Measurements from ENCODE around the gene TMEM221.

TMEM221 gene

DNA sequence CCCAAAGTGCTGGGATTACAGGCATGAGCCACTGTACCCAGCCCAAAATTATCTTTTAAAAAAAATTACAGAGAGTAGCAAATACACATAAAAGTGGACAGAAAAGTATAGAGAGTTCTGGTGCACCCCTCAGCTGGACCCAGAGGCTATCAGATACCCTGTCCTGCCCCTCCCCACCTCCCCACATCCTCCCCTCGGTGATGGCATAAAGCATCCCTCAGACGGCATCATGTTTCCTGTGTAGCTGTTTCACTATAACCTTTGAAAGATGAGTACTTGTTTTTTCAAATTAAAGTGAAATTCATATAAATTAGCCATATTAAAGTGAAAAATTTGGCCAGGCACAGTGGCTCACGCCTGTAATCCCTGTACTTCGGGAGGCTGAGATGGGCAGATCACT is 41.9 kb upstream of the TMEM221 start:
- H3K36me3 ChIP-seq: no peaks in the 10 kb centered on the region
- no peaks in the 10 kb centered on the region for H3K9me3 ChIP-seq (ENCODE audit: severe bottlenecking)
- H3K27ac ChIP-seq: no peak overlapping the region
- H3K27me3 ChIP-seq (ENCODE audit: insufficient read depth, low read depth, severe bottlenecking): no peaks in the 10 kb centered on the region
- H3K4me3 ChIP-seq (ENCODE audit: low read depth, low read length): no peak overlapping the region
- TF ChIP-seq, protein P1, sequence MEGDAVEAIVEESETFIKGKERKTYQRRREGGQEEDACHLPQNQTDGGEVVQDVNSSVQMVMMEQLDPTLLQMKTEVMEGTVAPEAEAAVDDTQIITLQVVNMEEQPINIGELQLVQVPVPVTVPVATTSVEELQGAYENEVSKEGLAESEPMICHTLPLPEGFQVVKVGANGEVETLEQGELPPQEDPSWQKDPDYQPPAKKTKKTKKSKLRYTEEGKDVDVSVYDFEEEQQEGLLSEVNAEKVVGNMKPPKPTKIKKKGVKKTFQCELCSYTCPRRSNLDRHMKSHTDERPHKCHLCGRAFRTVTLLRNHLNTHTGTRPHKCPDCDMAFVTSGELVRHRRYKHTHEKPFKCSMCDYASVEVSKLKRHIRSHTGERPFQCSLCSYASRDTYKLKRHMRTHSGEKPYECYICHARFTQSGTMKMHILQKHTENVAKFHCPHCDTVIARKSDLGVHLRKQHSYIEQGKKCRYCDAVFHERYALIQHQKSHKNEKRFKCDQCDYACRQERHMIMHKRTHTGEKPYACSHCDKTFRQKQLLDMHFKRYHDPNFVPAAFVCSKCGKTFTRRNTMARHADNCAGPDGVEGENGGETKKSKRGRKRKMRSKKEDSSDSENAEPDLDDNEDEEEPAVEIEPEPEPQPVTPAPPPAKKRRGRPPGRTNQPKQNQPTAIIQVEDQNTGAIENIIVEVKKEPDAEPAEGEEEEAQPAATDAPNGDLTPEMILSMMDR (IDR thresholded peaks at IDR 0.05; ENCODE audit: low read depth, low read length): no peak
- no peak for DNase-seq

DNA sequence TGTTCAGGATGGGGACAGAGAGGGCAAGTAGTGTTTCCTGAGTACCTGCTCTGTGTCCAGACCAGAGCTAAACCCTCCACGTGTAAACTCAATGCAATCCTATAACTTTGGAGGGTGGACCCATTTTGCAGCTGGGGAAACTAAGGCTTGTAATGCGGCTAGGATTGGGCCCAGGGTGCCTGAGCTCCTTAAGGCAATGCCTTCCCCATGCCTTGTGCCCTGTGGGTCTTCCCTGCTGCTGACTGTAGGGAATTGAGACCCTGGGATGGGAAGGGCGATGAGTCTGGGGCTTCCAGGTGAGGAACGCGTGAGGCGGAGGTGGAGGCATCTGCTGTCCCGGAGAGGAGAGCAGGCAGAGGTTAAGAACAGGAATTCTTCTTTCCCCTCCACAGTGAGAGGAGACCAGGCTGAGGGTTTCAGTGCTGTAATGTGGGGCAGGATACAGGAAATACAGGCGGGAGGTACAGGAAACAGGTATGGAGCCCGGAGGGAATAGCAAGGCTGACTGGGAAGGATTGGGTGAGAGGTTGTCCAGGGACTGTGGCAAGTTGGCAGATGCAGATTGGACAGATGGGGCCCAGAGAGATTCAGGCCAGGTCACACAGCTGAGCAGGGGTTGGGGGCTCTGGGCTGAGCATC is 41.0 kb upstream of the TMEM221 start:
- H3K27ac ChIP-seq: no peak overlapping the region
- no peak for DNase-seq

DNA sequence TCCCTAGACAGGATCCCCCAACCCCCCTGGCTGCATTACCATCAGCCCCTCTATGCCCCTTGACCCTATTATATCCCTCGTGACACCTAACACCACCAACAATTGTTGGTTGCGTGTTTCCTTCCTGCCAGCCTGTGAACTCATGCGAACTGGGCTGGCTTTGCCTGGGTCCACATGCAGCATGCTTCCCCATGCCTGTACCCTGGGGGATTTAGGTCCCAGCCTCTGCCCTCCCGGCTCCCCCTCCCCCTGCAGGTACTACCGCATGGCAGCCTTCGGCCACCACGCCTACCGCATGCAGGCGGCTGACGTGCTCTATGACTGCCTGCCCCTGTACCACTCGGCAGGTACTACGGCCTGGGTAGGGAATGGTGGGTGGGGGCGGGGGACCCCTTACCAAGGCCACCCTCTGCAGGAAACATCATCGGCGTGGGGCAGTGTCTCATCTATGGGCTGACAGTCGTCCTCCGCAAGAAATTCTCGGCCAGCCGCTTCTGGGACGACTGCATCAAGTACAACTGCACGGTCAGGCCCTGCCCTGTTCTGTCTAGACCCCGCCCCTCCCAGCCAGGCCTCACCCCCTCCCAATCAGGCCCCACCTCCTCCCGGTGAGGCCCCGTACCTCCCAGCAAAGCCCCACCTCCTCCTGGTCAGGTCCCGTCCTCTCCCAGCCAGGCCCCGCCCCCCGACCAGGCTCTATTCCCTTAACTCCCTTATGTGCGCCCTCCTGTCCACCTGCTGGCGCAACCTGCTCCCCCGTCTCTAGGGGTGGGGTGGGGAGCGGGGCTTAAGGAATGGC is 40.3 kb upstream of the TMEM221 start:
- DNase-seq: peak; percentile 82
- Histone ChIP-seq H3K27ac (no peak overlapping the region), H3K4me3 (ENCODE audit: low read depth, low read length) (no peak overlapping the region), H3K36me3 (no peaks in the 10 kb centered on the region), H3K9me3 (ENCODE audit: severe bottlenecking) (no peaks in the 10 kb centered on the region), H3K27me3 (ENCODE audit: insufficient read depth, low read depth, severe bottlenecking) (no peaks in the 10 kb centered on the region)
- TF ChIP-seq, protein P1 (IDR thresholded peaks at IDR 0.05; ENCODE audit: low read depth, low read length): 0 out of 2 replicates have a peak, but pooled peaks have one; percentile 3

More for the DNA sequence above, 41.0 kb upstream of the TMEM221 start:
- no peak overlapping the region for H3K4me3 ChIP-seq (ENCODE audit: low read depth, low read length)
- no peaks in the 10 kb centered on the region for H3K9me3 ChIP-seq (ENCODE audit: severe bottlenecking)
- TF ChIP-seq, protein P1 (IDR thresholded peaks at IDR 0.05; ENCODE audit: low read depth, low read length): no peak
- no peaks in the 10 kb centered on the region for H3K27me3 ChIP-seq (ENCODE audit: insufficient read depth, low read depth, severe bottlenecking)
- H3K36me3 ChIP-seq: no peaks in the 10 kb centered on the region

DNA sequence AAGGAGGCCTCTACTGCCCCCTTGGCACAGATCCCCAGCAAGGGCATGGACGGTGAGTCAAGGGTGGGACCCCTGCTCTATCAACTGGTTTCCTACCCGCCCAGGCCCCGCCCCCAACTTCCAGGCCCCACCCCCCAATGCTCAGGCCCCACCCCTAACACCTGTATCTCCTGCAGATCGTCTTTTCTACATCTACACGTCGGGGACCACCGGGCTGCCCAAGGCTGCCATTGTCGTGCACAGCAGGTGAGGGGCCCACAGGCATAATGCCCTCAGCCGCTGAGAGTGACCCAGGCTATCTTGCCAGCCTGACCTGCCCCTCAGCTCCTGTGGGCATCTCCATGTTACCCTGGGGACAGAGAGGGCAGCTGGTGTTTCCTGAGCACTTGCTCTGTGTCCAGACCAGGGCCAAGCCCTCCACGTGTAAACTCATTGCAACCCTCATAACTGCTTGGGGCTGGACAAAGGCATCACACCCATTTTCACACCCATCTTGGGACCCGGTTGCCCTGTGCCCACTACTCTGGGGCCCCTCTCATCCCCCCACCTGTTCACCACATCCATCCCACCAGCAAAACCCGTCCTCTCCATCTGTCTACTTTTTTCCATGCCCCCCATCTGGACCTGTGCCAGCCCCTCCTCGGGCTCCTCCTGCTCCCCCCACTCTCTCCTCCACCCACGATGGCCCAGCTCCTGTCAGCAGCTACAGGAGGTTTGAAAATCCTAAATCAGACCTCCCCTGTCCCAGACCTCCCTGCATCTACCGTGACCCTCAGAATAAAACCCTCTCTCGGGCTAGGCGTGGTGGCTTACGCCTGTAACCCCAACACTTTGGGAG is 39.0 kb upstream of the TMEM221 start:
- DNase-seq: no peak
- no peaks in the 10 kb centered on the region for H3K27me3 ChIP-seq (ENCODE audit: insufficient read depth, low read depth, severe bottlenecking)
- no peak overlapping the region for H3K27ac ChIP-seq
- TF ChIP-seq, protein P1 (IDR thresholded peaks at IDR 0.05; ENCODE audit: low read depth, low read length): no peak
- no peaks in the 10 kb centered on the region; the same call in 1 of the 2 replicates for H3K36me3 ChIP-seq
- H3K9me3 ChIP-seq (ENCODE audit: severe bottlenecking): no peaks in the 10 kb centered on the region
- H3K4me3 ChIP-seq (ENCODE audit: low read depth, low read length): no peak overlapping the region

GRCh38 chr19:17486545-17487240 is 38.2 kb upstream of the TMEM221 start:
- H3K9me3 ChIP-seq (ENCODE audit: severe bottlenecking): no peaks in the 10 kb centered on the region
- DNase-seq: no peak
- no peak overlapping the region for H3K4me3 ChIP-seq (ENCODE audit: low read depth, low read length)
- H3K27ac ChIP-seq: no peak overlapping the region
- TF ChIP-seq, protein P1 (IDR thresholded peaks at IDR 0.05; ENCODE audit: low read depth, low read length): no peak
- no peaks in the 10 kb centered on the region; the same call in 1 of the 2 replicates for H3K36me3 ChIP-seq
- H3K27me3 ChIP-seq (ENCODE audit: insufficient read depth, low read depth, severe bottlenecking): no peaks in the 10 kb centered on the region
